Upper lobe of left lung (tissue), 4 donors: Measurements from ENCODE around the gene ADD3.

ENCODE experiments used
- POLR2A ChIP-seq, 4 donors: fragments of 450-650 bp; IDR thresholded peaks; one replicate each; pipeline ENCODE4 v1.5.1; 2016 to 2017; ENCODE audit warnings: antibody characterized with exemption in 4 of 4, mild to moderate bottlenecking in 2 of 4
- TF ChIP-seq, protein P1 (sequence below), 6 experiments: fragments of 450-650 bp in 4 of 6; fragments of 200-600 bp in 2 of 6; sonication (generic) in 2 of 6; IDR thresholded peaks; one replicate each; pipeline ENCODE4 v1.5.1; 2016 to 2019; ENCODE audit warnings: antibody characterized with exemption in 6 of 6

DNA sequence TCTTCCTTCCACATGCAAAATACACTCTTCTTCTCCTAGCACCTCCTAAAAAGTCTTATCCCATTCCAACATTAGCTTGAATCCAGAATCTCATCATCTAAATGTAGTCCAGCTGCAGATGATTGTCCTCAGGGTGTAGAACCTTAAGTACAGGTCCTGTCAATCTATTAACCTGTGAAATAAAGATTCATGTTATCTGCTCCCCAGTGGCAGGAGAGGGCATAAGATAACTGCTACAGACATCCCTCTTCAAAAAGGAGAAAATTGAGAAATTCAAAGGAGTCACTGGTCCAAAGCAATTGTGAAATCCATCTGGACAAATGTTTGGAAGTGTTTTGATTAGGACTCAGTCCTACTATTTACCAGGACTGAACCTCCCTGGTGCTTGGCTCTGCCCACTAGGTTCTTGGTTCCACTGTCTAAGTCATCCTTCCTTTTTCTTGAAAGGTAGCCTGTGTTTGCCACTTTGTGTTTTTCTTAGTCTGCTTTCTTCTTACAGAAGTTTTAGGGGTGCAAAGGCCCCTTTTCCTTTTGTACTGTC, 96.2 kb downstream of the ADD3 start:
- TF ChIP-seq, protein P1, sequence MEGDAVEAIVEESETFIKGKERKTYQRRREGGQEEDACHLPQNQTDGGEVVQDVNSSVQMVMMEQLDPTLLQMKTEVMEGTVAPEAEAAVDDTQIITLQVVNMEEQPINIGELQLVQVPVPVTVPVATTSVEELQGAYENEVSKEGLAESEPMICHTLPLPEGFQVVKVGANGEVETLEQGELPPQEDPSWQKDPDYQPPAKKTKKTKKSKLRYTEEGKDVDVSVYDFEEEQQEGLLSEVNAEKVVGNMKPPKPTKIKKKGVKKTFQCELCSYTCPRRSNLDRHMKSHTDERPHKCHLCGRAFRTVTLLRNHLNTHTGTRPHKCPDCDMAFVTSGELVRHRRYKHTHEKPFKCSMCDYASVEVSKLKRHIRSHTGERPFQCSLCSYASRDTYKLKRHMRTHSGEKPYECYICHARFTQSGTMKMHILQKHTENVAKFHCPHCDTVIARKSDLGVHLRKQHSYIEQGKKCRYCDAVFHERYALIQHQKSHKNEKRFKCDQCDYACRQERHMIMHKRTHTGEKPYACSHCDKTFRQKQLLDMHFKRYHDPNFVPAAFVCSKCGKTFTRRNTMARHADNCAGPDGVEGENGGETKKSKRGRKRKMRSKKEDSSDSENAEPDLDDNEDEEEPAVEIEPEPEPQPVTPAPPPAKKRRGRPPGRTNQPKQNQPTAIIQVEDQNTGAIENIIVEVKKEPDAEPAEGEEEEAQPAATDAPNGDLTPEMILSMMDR (IDR thresholded peaks at IDR 0.05), result no peak
- TF ChIP-seq POLR2A (IDR thresholded peaks at IDR 0.05), result no peak
